SK-N-SH (cell line): Measurements from ENCODE around the gene ATP6AP1. TPM values are rescaled to one million over a fixed set of nuclear protein-coding genes. Genes with fewer than 3 reads are reported as not detected.
A peak's percentile ranks its signal among the peaks of the same experiment; 100 is the strongest.

Source experiments
- CTCF ChIA-PET: fragments of 300-600, 350-600 bp; formaldehyde crosslinking; extraction: SDS; loops from one replicate; lab custom pipeline; 2021; lab: Yijun Ruan, JAX
- POLR2A ChIA-PET: fragments of 350-600 bp; sonication (Branson Sonifier 250); formaldehyde crosslinking; extraction: SDS; loops from one replicate; lab custom pipeline; 2020; ENCODE audit warnings: antibody characterized with exemption, inconsistent platforms; lab: Yijun Ruan, JAX
- DNase-seq: peaks from one replicate; pipeline ENCODE4 v3.0.0; 2012
- H2AFZ ChIP-seq: fragments of 200-600 bp; sonication (generic); 2 replicates; pipeline ENCODE4 v1.8.1; 2016; ENCODE audit warnings: antibody characterized with exemption, mild to moderate bottlenecking, low read depth
- H3F3A ChIP-seq: fragments of 200-600 bp; sonication (generic); replicated peaks from 2 replicates; pipeline ENCODE3; 2016; ENCODE audit warnings: antibody characterized with exemption, mild to moderate bottlenecking; ENCODE audit not compliant: insufficient read depth
- H3K27ac ChIP-seq, 2 experiments: fragments of 200-500 bp in 1 of 2; fragments of 200-600 bp in 1 of 2; sonication (Bioruptor generic) in 1 of 2; sonication (generic), shearing (Covaris generic) in 1 of 2; 2 replicates each; pipeline versions ENCODE4 v1.5.1 to v1.6.1; 2014 to 2016; ENCODE audit warnings: low read depth in 2 of 2, inconsistent platforms in 1 of 2, low read length in 1 of 2, mild to moderate bottlenecking in 1 of 2, mixed read lengths in 1 of 2
- H3K27me3 ChIP-seq: fragments of 200-600 bp; sonication (generic), shearing (Covaris generic); 2 replicates; pipeline ENCODE4 v1.6.1; 2016; ENCODE audit warnings: mixed run types; ENCODE audit not compliant: insufficient read depth
- H3K36me3 ChIP-seq, 2 experiments: fragments of 200-500 bp in 1 of 2; fragments of 200-600 bp in 1 of 2; sonication (Bioruptor generic) in 1 of 2; sonication (generic) in 1 of 2; replicated peaks in 1 of 2; 2 replicates each; pipeline versions ENCODE3 to v1.5.1; 2014 to 2016; ENCODE audit warnings: low read length in 1 of 2, mild to moderate bottlenecking in 1 of 2; ENCODE audit not compliant: insufficient read depth in 2 of 2, control insufficient read depth in 1 of 2
- H3K4me1 ChIP-seq, 2 experiments: fragments of 200-500 bp in 1 of 2; fragments of 200-600 bp in 1 of 2; sonication (Bioruptor generic) in 1 of 2; sonication (generic), shearing (Covaris generic) in 1 of 2; 2 replicates each; pipeline versions ENCODE4 v1.5.1 to v1.6.1; 2014 to 2016; ENCODE audit warnings: low read depth in 1 of 2, low read length in 1 of 2, mixed run types in 1 of 2; ENCODE audit not compliant: insufficient read depth in 2 of 2, control insufficient read depth in 1 of 2
- H3K4me2 ChIP-seq: fragments of 200-600 bp; sonication (generic), shearing (Covaris generic); 2 replicates; pipeline ENCODE4 v1.6.1; 2017; ENCODE audit warnings: mixed run types
- H3K4me3 ChIP-seq, 2 experiments: fragments of 200-500 bp in 1 of 2; fragments of 200-600 bp in 1 of 2; sonication (Bioruptor generic) in 1 of 2; sonication (generic), shearing (Covaris generic) in 1 of 2; 2 replicates each; pipeline versions ENCODE4 v1.5.1 to v1.8.1; 2014 to 2016; ENCODE audit warnings: low read depth in 2 of 2, inconsistent platforms in 1 of 2, low read length in 1 of 2, mild to moderate bottlenecking in 1 of 2, mixed read lengths in 1 of 2, moderate library complexity in 1 of 2
- H3K79me2 ChIP-seq: fragments of 200-600 bp; sonication (generic); 2 replicates; pipeline ENCODE4 v1.8.1; 2017; ENCODE audit warnings: mild to moderate bottlenecking; ENCODE audit not compliant: insufficient read depth
- H3K9ac ChIP-seq: fragments of 200-600 bp; sonication (generic); 2 replicates; pipeline ENCODE4 v1.6.1; 2017; ENCODE audit warnings: mixed run types
- H3K9me2 ChIP-seq: fragments of 200-600 bp; sonication (generic); 2 replicates; pipeline ENCODE4 v1.6.1; 2017; ENCODE audit warnings: mixed run types
- H3K9me3 ChIP-seq: fragments of 200-600 bp; sonication (generic); 2 replicates; pipeline ENCODE4 v1.6.1; 2017; ENCODE audit warnings: mixed run types, mild to moderate bottlenecking, moderate library complexity
- H4K20me1 ChIP-seq: fragments of 200-600 bp; sonication (generic); 2 replicates; pipeline ENCODE4 v1.6.1; 2017; ENCODE audit warnings: mild to moderate bottlenecking, mixed run types; ENCODE audit not compliant: insufficient read depth
- EP300 ChIP-seq, 2 experiments: IDR thresholded peaks; 2 replicates each; pipeline versions ENCODE4 v1.4.0 to v1.6.1; 2012; ENCODE audit warnings: borderline replicate concordance in 1 of 2, low read depth in 1 of 2, low read length in 1 of 2
- GABPA ChIP-seq: IDR thresholded peaks from 2 replicates; pipeline ENCODE4 v1.4.0; 2012; ENCODE audit warnings: low read depth, mild to moderate bottlenecking
- GATA2 ChIP-seq: sonication (generic); formaldehyde crosslinking; IDR thresholded peaks from 2 replicates; pipeline ENCODE4 v1.5.0; 2020; ENCODE audit warnings: mild to moderate bottlenecking, missing genetic modification reagents
- MXI1 ChIP-seq: IDR thresholded peaks from 2 replicates; pipeline ENCODE4 v1.6.1; 2012; ENCODE audit warnings: mild to moderate bottlenecking, low read depth, low read length, improper control_type of control experiment
- POLR2AphosphoS5 ChIP-seq: IDR thresholded peaks from 2 replicates; pipeline ENCODE4 v1.6.1; 2012; ENCODE audit warnings: low read depth, low read length
- RCOR1 ChIP-seq: fragments of 150-350 bp; IDR thresholded peaks from 2 replicates; pipeline ENCODE4 v1.6.1; 2017; ENCODE audit warnings: antibody characterized with exemption, low read length
- SMC3 ChIP-seq: IDR thresholded peaks from 2 replicates; pipeline ENCODE4 v1.6.1; 2012; ENCODE audit warnings: low read depth, low read length, improper control_type of control experiment
- TAF1 ChIP-seq: IDR thresholded peaks from 2 replicates; pipeline ENCODE4 v1.6.1; 2012; ENCODE audit warnings: low read depth, mild to moderate bottlenecking, low read length, moderate library complexity, borderline replicate concordance
- TEAD4 ChIP-seq: IDR thresholded peaks from 2 replicates; pipeline ENCODE4 v1.4.0; 2012; ENCODE audit warnings: mild to moderate bottlenecking, borderline replicate concordance; ENCODE audit not compliant: insufficient read depth
- WGBS: methylation state at CpG from one replicate; pipeline ENCODE4 v1.1.6; 2017; ENCODE audit warnings: low lambda C conversion rate; 5-methylcytosine and 5-hydroxymethylcytosine counted together
- polyA plus RNA-seq, 3 experiments: library from polyadenylated mRNA; depleted of rRNA; stranded (reverse); fragments of >200 nt; gene quantifications; 2 replicates each; pipeline ENCODE4 v1.2.3, GENCODE V29; 2012
- TF ChIP-seq, protein P1 (sequence below): IDR thresholded peaks from 2 replicates; pipeline ENCODE4 v1.6.1; 2012; ENCODE audit warnings: mild to moderate bottlenecking, low read depth, low read length, moderate library complexity
- TF ChIP-seq, protein P2 (sequence below): IDR thresholded peaks from 2 replicates; pipeline ENCODE4 v1.4.0; 2012; ENCODE audit warnings: low read depth, borderline replicate concordance
- TF ChIP-seq, protein P3 (sequence below): fragments of 150-350 bp; IDR thresholded peaks from 2 replicates; pipeline ENCODE4 v1.6.1; 2017; ENCODE audit warnings: antibody characterized with exemption, low read length, low read depth, borderline replicate concordance

ATP6AP1 gene
- polyA plus RNA-seq, 1 of the 3 experiments (the other 2 are of a cell fraction) = 102 TPM

- TF ChIP-seq, protein P1, sequence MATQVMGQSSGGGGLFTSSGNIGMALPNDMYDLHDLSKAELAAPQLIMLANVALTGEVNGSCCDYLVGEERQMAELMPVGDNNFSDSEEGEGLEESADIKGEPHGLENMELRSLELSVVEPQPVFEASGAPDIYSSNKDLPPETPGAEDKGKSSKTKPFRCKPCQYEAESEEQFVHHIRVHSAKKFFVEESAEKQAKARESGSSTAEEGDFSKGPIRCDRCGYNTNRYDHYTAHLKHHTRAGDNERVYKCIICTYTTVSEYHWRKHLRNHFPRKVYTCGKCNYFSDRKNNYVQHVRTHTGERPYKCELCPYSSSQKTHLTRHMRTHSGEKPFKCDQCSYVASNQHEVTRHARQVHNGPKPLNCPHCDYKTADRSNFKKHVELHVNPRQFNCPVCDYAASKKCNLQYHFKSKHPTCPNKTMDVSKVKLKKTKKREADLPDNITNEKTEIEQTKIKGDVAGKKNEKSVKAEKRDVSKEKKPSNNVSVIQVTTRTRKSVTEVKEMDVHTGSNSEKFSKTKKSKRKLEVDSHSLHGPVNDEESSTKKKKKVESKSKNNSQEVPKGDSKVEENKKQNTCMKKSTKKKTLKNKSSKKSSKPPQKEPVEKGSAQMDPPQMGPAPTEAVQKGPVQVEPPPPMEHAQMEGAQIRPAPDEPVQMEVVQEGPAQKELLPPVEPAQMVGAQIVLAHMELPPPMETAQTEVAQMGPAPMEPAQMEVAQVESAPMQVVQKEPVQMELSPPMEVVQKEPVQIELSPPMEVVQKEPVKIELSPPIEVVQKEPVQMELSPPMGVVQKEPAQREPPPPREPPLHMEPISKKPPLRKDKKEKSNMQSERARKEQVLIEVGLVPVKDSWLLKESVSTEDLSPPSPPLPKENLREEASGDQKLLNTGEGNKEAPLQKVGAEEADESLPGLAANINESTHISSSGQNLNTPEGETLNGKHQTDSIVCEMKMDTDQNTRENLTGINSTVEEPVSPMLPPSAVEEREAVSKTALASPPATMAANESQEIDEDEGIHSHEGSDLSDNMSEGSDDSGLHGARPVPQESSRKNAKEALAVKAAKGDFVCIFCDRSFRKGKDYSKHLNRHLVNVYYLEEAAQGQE = no peak
- TF ChIP-seq EP300 (IDR thresholded peaks at IDR 0.05; ENCODE audit: borderline replicate concordance in 1 of 2, low read depth in 1 of 2, low read length in 1 of 2) = no peak
- TF ChIP-seq GABPA = no peak
- TF ChIP-seq RCOR1 = no peak
These were observed 15.7 kb downstream of the ATP6AP1 start, which contains the start of gene FAM50A (continued) for GRCh38 chrX:154443992-154444754.

- Histone ChIP-seq H3K36me3 (peaks cover 0 to 17% of the 10 kb centered on the region in 2 experiments), H4K20me1 (peaks cover 16% of the 10 kb centered on the region; the same call in 1 of the 2 replicates), H3K79me2 (peaks cover 32% of the 10 kb centered on the region)
- DNase-seq = no peak
- no peak for TF ChIP-seq TEAD4
- no peak for TF ChIP-seq MXI1
- no peak for TF ChIP-seq GATA2 (CRISPR knock-in tag)
- TF ChIP-seq SMC3 = no peak
- no peak for TF ChIP-seq TAF1
- TF ChIP-seq, protein P2, sequence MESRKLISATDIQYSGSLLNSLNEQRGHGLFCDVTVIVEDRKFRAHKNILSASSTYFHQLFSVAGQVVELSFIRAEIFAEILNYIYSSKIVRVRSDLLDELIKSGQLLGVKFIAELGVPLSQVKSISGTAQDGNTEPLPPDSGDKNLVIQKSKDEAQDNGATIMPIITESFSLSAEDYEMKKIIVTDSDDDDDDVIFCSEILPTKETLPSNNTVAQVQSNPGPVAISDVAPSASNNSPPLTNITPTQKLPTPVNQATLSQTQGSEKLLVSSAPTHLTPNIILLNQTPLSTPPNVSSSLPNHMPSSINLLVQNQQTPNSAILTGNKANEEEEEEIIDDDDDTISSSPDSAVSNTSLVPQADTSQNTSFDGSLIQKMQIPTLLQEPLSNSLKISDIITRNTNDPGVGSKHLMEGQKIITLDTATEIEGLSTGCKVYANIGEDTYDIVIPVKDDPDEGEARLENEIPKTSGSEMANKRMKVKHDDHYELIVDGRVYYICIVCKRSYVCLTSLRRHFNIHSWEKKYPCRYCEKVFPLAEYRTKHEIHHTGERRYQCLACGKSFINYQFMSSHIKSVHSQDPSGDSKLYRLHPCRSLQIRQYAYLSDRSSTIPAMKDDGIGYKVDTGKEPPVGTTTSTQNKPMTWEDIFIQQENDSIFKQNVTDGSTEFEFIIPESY = no peak
- TF ChIP-seq POLR2AphosphoS5 = no peak
- TF ChIP-seq, protein P3, sequence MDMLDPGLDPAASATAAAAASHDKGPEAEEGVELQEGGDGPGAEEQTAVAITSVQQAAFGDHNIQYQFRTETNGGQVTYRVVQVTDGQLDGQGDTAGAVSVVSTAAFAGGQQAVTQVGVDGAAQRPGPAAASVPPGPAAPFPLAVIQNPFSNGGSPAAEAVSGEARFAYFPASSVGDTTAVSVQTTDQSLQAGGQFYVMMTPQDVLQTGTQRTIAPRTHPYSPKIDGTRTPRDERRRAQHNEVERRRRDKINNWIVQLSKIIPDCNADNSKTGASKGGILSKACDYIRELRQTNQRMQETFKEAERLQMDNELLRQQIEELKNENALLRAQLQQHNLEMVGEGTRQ = no peak
- TF ChIP-seq, all 33 proteins: peak for 0
- 21% methylated on average over 5 of the region's 13 CpGs for WGBS
- ChIA-PET CTCF (interaction anchor here (1.1 kb wide), 1 partner anchor 33 kb away, joined by 3 read pairs; no protein-coding TSS in a partner anchor), POLR2A (interaction anchor here (0.9 to 1.1 kb wide), 2 partner anchors 13 to 15 kb away, joined by 3 to 4 read pairs; no protein-coding TSS in a partner anchor)
- no peaks in the 10 kb centered on the region for H3K9me2 ChIP-seq
- no peak overlapping the region for H2AFZ ChIP-seq
- no peak overlapping the region; a peak in 1 of 4 replicates for H3K27ac ChIP-seq
- H3K9me3 ChIP-seq = no peaks in the 10 kb centered on the region
- peaks cover 0 to 14% of the 10 kb centered on the region in 2 experiments; a peak in 1 of 4 replicates for H3K4me1 ChIP-seq
- H3K9ac ChIP-seq = peak overlapping the region; percentile 63
- H3K27me3 ChIP-seq = peaks cover 23% of the 10 kb centered on the region
- peak overlapping the region; percentile 59 to 66 for H3K4me3 ChIP-seq
- H3K4me2 ChIP-seq = peak overlapping the region; percentile 84
- H3F3A ChIP-seq = peaks cover 4% of the 10 kb centered on the region
These were observed 16.3 kb downstream of the ATP6AP1 start for GRCh38 chrX:154444755-154445246.
